Measurements from ENCODE around the gene PYGM. TPM values are rescaled to one million over a fixed set of nuclear protein-coding genes. Genes with fewer than 3 reads are reported as not detected.

Gene PYGM
- total and polyA plus RNA-seq, 2 of the 8 experiments (the other 6 are each of a cell fraction or from before 2014, with no cell fraction given): 9.6 to 10.0 TPM

GRCh38 chr11:64755681-64756361 is 4.0 kb downstream of the PYGM start:
- H2BK15ac ChIP-seq (ENCODE audit: low read length): no peak overlapping the region
- no peak overlapping the region for H3K23ac ChIP-seq (ENCODE audit: insufficient read length)
- H4K91ac ChIP-seq (replicated peaks; ENCODE audit: insufficient read length, low read length): no peak overlapping the region
- POLR2A ChIA-PET (ENCODE audit: partially characterized antibody): interaction anchor here (29.2 to 42.9 kb wide), 2 partner anchors 7 to 10 kb away, joined by 1087 read pairs; partner anchors contain the start of genes PYGM, RASGRP2 and SF1
- CTCF ChIA-PET (ENCODE audit: partially characterized antibody): interaction anchor here (23.6 to 23.7 kb wide), 2 partner anchors 10 kb away, joined by 376 read pairs; partner anchors contain the start of genes PYGM and RASGRP2
- H4K20me1 ChIP-seq (replicated peaks in 1 of 2; ENCODE audit: control insufficient read depth in 1 of 2, insufficient read depth in 2 of 2, low read length in 2 of 2): no peaks in the 10 kb centered on the region
- H3K36me3 ChIP-seq (ENCODE audit: control insufficient read depth in 2 of 4, insufficient read depth in 4 of 4, low read length in 3 of 4): no peaks in the 10 kb centered on the region
- no peak overlapping the region for H3K4me2 ChIP-seq (ENCODE audit: insufficient read depth in 1 of 2, low read depth in 2 of 2, low read length in 2 of 2)
- no peaks in the 10 kb centered on the region for H3K79me1 ChIP-seq (ENCODE audit: low read depth, low read length)
- H2BK20ac ChIP-seq (ENCODE audit: low read length): no peak overlapping the region
- no peak overlapping the region for H3K9ac ChIP-seq (replicated peaks in 1 of 4; ENCODE audit: extremely low read depth in 1 of 4, low read depth in 3 of 4, low read length in 3 of 4)
- H3K56ac ChIP-seq (replicated peaks; ENCODE audit: insufficient read length, low read depth, low read length): no peak overlapping the region
- H3K27me3 ChIP-seq (replicated peaks in 1 of 4; ENCODE audit: control insufficient read depth in 3 of 4, extremely low read depth in 1 of 4, insufficient read depth in 3 of 4, low read length in 3 of 4): no peaks in the 10 kb centered on the region
- H2BK5ac ChIP-seq (ENCODE audit: low read depth, low read length): no peak overlapping the region
- H3K9me3 ChIP-seq (ENCODE audit: insufficient read depth in 2 of 2, low read depth in 1 of 2, low read length in 1 of 2): no peaks in the 10 kb centered on the region
- no peak overlapping the region for H3K4ac ChIP-seq (replicated peaks; ENCODE audit: insufficient read length, low read depth, low read length)
- peak overlapping the region; percentile 28; the same call in 1 of the 2 replicates for H4K8ac ChIP-seq (ENCODE audit: extremely low read depth, insufficient read depth, low read length)
- H3K79me2 ChIP-seq (ENCODE audit: control insufficient read depth in 1 of 2, insufficient read depth in 2 of 2, low read length in 2 of 2): no peaks in the 10 kb centered on the region
- FAIRE-seq: no peak
- no peak overlapping the region for H2BK120ac ChIP-seq (replicated peaks; ENCODE audit: low read depth, low read length)
- WGBS, 2 experiments (ENCODE audit: extremely low coverage in 1 of 2, insufficient coverage in 1 of 2, insufficient read length in 1 of 2, insufficient replicate concordance in 2 of 2, low coverage in 1 of 2, low lambda C conversion rate in 2 of 2, missing lambda C conversion rate in 1 of 2): 89% methylated on average over 13 of the region's 13 CpGs; no CpG with 5 or more reads in 1 of the 2 experiments
- no peak overlapping the region for H2AFZ ChIP-seq (ENCODE audit: low read length)
- no peak overlapping the region for H3K4me3 ChIP-seq (ENCODE audit: extremely low read depth in 1 of 4, insufficient read depth in 2 of 4, low read depth in 3 of 4, low read length in 4 of 4)
- no peak overlapping the region for H2BK12ac ChIP-seq (ENCODE audit: low read depth, low read length)
- no peak for DNase-seq (ENCODE audit: low read depth in 1 of 2, low spot score in 2 of 2)
- no peak overlapping the region for H3K18ac ChIP-seq (ENCODE audit: extremely low read depth, low read length)
- H2AK5ac ChIP-seq (ENCODE audit: low read depth, low read length): no peak overlapping the region
- no peak overlapping the region for H4K5ac ChIP-seq (ENCODE audit: insufficient read length, low read depth, low read length)
- TF ChIP-seq YY1 (IDR thresholded peaks at IDR 0.05; ENCODE audit: low read depth, low read length) (no peak), SUZ12 (IDR thresholded peaks at IDR 0.05; ENCODE audit: low read length) (no peak)
- H3K14ac ChIP-seq (ENCODE audit: insufficient read length): no peak overlapping the region
- H3K4me1 ChIP-seq (replicated peaks in 1 of 4; ENCODE audit: control insufficient read depth in 3 of 4, insufficient read depth in 4 of 4, low read length in 3 of 4): peaks cover 2 to 30% (median 21%) of the 10 kb centered on the region in 4 experiments
- no peak overlapping the region for H3K27ac ChIP-seq (ENCODE audit: low read depth, low read length)
- H3K23me2 ChIP-seq (ENCODE audit: low read depth, low read length): no peaks in the 10 kb centered on the region
